Parathyroid adenoma (tissue), 2 donors: ENCODE results near the gene DUS4L.

Experiments used
- H2AFZ ChIP-seq: fragments of 300-600 bp; sonication (generic); one replicate; pipeline ENCODE4 v1.7.0; 2017; ENCODE audit warnings: antibody characterized with exemption, mild to moderate bottlenecking
- H3K27ac ChIP-seq: fragments of 300-600 bp; sonication (generic); one replicate; pipeline ENCODE4 v1.7.0; 2017
- H3K27me3 ChIP-seq: fragments of 300-600 bp; sonication (generic); one replicate; pipeline ENCODE4 v1.7.0; 2017; ENCODE audit warnings: low read length; ENCODE audit not compliant: control insufficient read depth, insufficient read depth
- H3K36me3 ChIP-seq: fragments of 300-600 bp; sonication (generic); one replicate; pipeline ENCODE4 v1.7.0; 2017; ENCODE audit warnings: low read length; ENCODE audit not compliant: control insufficient read depth, insufficient read depth
- H3K4me1 ChIP-seq: fragments of 300-600 bp; sonication (generic); one replicate; pipeline ENCODE4 v1.7.0; 2017; ENCODE audit warnings: control low read depth
- H3K4me2 ChIP-seq: fragments of 300-600 bp; sonication (generic); one replicate; pipeline ENCODE4 v1.7.0; 2017; ENCODE audit warnings: low read length
- H3K4me3 ChIP-seq: fragments of 300-600 bp; sonication (generic); one replicate; pipeline ENCODE4 v1.7.0; 2017; ENCODE audit warnings: low read depth, low read length
- H3K79me2 ChIP-seq: fragments of 300-600 bp; sonication (generic); one replicate; pipeline ENCODE4 v1.7.0; 2017; ENCODE audit warnings: control low read depth
- H3K9ac ChIP-seq: fragments of 300-600 bp; sonication (generic); one replicate; pipeline ENCODE4 v1.7.0; 2017; ENCODE audit warnings: mild to moderate bottlenecking
- H3K9me3 ChIP-seq: fragments of 300-600 bp; sonication (generic); one replicate; pipeline ENCODE4 v1.7.0; 2017; ENCODE audit warnings: low read length; ENCODE audit not compliant: control insufficient read depth
- TF ChIP-seq, protein P1 (sequence below): fragments of 300-600 bp; sonication (generic); IDR thresholded peaks from one replicate; pipeline ENCODE4 v1.7.0; 2017; ENCODE audit warnings: antibody characterized with exemption, mild to moderate bottlenecking
- donor health status: primary hyperparathyroidism.

Gene DUS4L

DNA sequence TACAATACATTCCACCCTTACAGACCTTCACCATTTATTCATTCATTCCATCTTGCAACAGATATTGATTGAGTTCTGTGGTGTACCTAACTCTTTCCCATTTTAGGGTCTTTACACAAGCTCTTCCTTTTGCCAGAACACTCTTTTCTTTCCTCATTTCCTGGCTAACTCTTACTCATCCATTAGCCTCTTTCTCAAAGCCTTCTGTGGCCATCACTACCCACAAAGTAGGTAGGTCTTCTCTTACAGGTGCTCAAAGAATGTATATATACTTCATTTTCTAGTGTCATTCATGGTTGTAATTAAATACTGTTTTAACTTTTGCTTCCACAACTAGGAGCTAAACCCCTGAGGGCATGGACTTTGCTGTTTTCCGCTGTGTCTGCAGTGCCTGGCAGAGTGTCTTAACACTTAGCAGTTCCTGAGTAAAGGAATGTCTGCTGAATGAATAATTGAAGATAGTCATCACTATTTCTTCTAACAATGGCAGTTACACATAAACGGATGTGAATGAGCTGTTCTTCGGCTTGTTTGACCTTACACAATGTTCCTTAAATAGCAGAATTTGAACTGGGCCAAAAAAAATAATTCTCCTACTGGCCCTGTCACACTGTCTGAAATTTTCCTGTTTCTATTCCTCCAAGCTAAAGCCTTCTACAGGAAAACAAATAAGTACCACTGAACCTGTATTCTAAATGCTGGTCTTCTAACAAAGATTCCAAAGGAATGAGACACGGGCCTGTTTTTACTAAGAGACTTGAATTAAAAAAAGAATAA lies 31.4 kb downstream of the DUS4L start:
- Histone ChIP-seq H3K9me3 (no peaks in the 10 kb centered on the region), H3K4me2 (peak overlapping the region; percentile 7), H3K79me2 (no peaks in the 10 kb centered on the region), H3K27ac (peak overlapping the region; percentile 41), H3K4me3 (no peak overlapping the region), H3K27me3 (no peaks in the 10 kb centered on the region), H3K36me3 (no peaks in the 10 kb centered on the region), H2AFZ (no peak overlapping the region), H3K4me1 (no peaks in the 10 kb centered on the region), H3K9ac (no peak overlapping the region)
- TF ChIP-seq, protein P1, sequence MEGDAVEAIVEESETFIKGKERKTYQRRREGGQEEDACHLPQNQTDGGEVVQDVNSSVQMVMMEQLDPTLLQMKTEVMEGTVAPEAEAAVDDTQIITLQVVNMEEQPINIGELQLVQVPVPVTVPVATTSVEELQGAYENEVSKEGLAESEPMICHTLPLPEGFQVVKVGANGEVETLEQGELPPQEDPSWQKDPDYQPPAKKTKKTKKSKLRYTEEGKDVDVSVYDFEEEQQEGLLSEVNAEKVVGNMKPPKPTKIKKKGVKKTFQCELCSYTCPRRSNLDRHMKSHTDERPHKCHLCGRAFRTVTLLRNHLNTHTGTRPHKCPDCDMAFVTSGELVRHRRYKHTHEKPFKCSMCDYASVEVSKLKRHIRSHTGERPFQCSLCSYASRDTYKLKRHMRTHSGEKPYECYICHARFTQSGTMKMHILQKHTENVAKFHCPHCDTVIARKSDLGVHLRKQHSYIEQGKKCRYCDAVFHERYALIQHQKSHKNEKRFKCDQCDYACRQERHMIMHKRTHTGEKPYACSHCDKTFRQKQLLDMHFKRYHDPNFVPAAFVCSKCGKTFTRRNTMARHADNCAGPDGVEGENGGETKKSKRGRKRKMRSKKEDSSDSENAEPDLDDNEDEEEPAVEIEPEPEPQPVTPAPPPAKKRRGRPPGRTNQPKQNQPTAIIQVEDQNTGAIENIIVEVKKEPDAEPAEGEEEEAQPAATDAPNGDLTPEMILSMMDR = no peak

DNA sequence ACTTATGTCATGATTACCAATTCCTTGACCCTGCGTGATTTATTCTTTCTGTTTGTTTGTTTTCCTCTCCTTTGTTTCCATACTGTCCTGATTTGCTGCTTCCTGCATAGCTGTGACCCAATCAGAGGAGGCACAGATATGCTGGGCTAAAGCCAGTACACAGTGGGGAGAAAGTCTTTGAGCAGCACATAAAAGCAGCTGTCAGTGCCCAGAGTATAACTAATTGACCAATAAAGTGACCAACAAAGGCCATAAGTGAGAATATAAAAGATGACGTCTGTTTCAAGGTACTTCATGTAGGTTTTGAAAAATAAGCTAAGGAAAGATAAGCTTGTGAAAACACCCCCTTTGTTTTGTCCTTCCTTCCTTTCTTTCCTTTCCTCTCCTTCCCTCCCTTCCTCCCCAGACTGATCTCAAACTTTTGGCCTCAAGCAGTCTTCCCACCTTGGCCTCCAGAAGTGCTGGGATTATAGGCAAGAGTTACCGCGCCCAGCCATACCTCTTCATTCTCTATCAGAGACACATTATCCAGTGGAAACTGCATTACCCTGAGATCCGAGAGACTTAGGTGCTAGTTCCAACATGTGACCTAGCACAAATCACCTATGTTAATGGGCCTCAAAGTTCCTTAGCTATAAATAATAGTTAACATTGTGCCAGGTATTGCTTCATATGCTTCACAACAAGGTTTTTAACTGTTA lies 33.3 kb downstream of the DUS4L start:
- no peaks in the 10 kb centered on the region for H3K27me3 ChIP-seq
- H3K9ac ChIP-seq = no peak overlapping the region
- H3K27ac ChIP-seq = no peak overlapping the region
- no peak overlapping the region for H3K4me3 ChIP-seq
- no peaks in the 10 kb centered on the region for H3K4me1 ChIP-seq
- TF ChIP-seq, protein P1 = no peak
- H3K36me3 ChIP-seq = peaks cover 3% of the 10 kb centered on the region
- H3K4me2 ChIP-seq = no peak overlapping the region
- no peaks in the 10 kb centered on the region for H3K79me2 ChIP-seq
- no peak overlapping the region for H2AFZ ChIP-seq
- no peaks in the 10 kb centered on the region for H3K9me3 ChIP-seq

DNA sequence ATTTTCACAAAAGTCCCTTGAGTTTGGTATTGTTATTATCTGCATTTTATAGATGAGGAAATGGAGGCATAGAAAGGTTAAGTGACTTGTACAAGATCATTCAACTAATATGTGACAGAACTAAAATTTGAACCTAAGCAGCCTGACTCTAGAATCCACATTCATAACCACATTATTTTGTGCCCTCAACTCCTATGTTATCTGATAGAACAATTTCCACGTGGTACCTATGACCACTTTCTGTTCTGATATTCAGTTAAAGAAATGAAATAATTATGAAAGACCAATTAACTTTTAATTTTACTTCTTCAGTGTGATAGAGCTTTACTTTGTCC lies 33.8 kb downstream of the DUS4L start:
- TF ChIP-seq, protein P1 = no peak
- H3K27ac ChIP-seq = no peak overlapping the region
- H3K9ac ChIP-seq = no peak overlapping the region

DNA sequence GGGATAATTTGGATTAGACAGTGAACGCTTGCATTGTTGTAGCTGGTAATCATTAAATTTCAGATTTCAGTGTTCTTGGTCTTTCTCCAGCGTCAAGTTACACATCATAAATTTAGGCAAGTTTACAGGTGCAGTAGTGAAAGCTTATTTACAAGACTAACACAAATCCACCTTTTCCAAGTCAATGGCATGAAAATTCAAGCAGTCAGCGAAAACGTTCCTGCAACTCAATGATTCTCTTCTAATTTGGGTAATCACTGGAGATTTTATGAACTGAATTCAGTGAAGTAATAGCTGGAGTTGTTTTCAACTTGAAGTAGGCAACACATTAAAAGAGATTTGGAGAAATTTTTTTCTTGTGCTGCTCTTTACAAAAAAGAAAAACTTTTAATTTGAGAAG lies 34.2 kb downstream of the DUS4L start:
- Histone ChIP-seq H3K27ac (no peak overlapping the region), H3K79me2 (no peaks in the 10 kb centered on the region), H3K4me1 (no peaks in the 10 kb centered on the region), H3K9ac (no peak overlapping the region), H3K36me3 (peaks cover 3% of the 10 kb centered on the region), H3K9me3 (no peaks in the 10 kb centered on the region), H3K27me3 (no peaks in the 10 kb centered on the region), H3K4me2 (no peak overlapping the region), H3K4me3 (no peak overlapping the region), H2AFZ (no peak overlapping the region)
- TF ChIP-seq, protein P1 = no peak

More for the DNA sequence above, 33.8 kb downstream of the DUS4L start:
- H3K4me2 ChIP-seq = no peak overlapping the region
- H3K4me3 ChIP-seq = no peak overlapping the region
- H3K36me3 ChIP-seq = peaks cover 3% of the 10 kb centered on the region
- no peaks in the 10 kb centered on the region for H3K9me3 ChIP-seq
- H3K4me1 ChIP-seq = no peaks in the 10 kb centered on the region
- H3K79me2 ChIP-seq = no peaks in the 10 kb centered on the region
- H2AFZ ChIP-seq = no peak overlapping the region
- H3K27me3 ChIP-seq = no peaks in the 10 kb centered on the region
